ENCODE data around the gene DHRS13.
"Not testable (repeated sequence)": the region's sequence is repeated elsewhere in the genome, so short reads cannot be mapped to it uniquely, and the experiment has no call there.

Gene DHRS13

DNA sequence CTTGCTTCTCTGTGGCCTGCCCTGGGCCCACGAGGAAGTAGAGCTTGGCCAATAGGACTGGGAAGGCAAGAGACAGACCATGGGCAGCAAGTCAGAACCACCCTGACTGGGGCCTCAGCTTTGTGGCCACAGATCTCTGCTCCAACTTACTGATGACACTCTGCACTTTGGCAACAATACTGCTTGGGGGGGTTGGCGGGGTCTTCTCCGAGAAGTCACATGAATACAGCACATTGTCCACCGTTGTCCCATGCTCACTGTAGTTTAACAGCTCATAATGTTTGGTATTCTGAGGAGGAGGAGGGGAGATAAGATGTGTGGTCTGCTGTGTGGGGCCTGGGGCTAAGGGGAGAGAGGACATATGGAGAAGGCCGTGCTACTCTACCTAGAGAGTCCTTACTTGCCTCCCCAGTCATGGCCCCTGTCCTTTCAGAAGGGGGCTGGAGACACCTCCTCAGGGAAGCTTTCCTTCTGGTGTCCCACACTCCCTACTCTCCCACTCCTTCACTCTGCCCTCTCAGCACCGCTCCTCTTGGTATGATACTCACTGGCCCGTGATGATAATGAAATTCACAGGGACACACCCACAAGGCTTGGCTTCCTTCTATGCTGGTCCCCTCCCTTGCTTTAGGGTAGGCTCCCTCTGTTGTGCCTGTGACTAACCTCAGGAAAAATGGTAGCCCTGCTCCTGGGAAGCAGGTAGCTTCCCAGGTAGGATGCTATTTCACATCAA is 4.0 kb upstream of the DHRS13 start:
- in situ Hi-C loops (cut with MboI; ENCODE audit: low sequenced_read_pairs), result no loop called here

DNA sequence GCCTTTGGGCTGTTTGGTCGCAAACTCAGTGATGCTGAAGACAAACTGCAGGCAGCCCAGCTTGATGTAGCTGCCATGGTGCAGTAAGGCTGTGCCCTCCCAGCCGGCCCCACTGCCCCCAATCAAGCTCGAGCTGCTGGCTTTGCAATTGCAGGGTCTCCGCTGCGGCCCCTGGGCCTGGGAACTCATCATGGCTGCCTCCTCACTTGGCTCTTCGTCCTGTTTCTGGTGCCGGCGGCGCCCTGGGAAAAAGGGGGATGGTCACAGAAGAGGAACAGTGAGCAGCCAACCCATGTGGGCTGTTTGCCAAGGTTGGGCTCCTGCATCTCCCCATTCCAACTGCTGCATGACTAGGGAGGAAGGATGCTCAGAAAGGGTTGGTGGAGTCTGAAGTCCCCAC is 3.4 kb upstream of the DHRS13 start:
- in situ Hi-C loops (cut with MboI; ENCODE audit: low sequenced_read_pairs), result no loop called here

GRCh38 chr17:28904800-28905199 is 1.9 kb upstream of the DHRS13 start:
- in situ Hi-C loops (cut with MboI; ENCODE audit: low sequenced_read_pairs), result no loop called here

- in situ Hi-C loops (cut with MboI; ENCODE audit: low sequenced_read_pairs), result not testable (repeated sequence)
These were observed 615 bp upstream of the DHRS13 start for GRCh38 chr17:28903546-28903841.

DNA sequence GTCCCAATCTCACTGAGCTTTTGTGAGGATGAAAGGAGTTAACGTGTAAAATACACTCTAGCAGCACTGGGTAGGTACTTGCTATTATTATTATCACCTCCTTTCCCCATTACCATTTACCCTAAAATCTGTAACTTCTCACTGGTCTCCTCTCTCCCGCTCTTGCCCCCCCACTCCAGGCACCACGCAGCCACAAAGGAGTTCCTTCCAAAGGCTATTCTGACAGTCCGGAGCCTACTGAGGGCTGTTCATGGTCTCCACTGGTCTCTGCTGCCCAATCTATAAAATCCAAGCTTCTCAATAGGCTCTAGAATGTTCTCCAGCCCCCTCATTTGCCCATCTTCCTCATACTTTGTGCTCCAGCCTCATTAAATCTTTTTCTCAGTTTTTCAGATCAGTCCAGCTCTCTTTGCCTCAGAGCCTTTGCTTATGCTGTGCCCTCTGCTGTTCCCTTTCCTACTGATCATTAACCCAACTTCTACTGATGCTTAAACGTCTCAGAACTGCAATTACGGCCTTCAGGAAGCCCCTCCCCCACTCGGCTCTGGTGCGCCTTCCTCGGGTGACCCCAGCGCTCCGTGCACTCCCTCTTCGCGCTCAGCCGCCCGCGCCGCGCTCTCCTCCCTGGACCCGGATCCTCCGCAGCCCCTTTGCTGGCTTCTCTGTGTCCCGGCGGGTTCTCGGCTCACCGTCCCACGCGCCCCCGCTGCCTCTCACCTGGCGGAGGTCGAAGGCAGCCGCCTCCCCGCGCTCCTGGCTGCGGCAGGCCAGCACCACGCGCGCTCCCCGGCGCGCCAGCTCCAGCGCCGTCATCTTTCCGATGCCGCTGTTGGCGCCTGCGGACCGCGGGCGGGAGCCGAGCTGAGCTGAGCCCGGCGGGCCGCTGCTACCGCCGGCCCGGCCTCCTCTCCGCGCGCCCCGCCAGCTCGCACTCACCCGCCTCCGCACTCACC is 737 bp downstream of the DHRS13 start:
- in situ Hi-C loops (cut with MboI; ENCODE audit: low sequenced_read_pairs), result no loop called here

- in situ Hi-C loops (cut with MboI; ENCODE audit: low sequenced_read_pairs), result no loop called here
These were observed 1.7 kb downstream of the DHRS13 start for GRCh38 chr17:28900986-28901726.

DNA sequence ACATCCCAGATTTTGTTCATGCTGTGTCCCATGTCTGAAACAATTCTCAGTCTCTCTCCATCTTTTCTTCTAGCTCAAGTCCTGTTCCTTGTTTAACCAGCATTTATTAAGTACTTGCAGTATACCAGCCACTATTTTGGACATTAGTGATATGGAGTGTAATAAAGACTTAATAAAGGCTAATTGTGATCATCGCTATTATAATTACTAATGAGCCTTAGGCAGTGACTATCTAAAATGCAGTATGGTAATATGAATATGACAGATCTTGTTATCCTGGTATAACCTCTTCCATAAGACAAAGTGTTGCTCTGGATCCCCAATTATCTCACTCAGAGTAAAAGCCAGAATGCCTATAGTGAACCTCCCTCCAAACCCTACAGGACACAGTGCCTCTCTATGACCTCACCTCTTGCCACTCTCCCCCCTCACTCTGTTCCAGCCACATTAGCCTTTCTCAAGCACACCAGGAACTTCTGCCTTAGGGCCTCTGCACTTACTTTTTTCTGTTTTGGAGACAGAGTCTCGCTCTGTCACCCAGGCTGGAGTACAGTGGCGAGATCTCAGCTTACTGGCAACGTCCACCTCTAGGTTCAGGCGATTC is 3.6 kb downstream of the DHRS13 start:
- in situ Hi-C loops (cut with MboI; ENCODE audit: low sequenced_read_pairs), result no loop called here

DNA sequence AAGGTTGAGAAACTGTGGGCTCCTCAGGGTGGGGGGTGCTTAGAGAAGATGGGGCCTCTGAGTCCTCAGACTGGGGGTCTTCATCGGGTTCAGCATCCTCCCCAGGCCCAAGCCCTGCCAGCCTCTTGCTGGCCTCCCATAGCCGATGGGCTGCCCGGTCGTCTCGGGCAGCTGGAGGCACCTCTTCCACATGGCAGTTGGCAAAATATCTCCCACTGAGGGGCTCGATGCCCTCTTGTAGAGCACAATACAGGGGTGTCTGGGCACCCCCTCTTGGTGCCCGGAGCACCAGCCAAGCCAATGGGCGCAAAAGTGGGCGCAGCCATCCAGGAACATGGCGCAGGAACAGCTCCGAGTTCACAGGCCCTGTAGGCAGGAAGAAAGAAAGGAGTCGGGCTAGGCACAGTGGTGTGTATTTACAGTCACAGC is 4.3 kb downstream of the DHRS13 start:
- in situ Hi-C loops (cut with MboI; ENCODE audit: low sequenced_read_pairs), result no loop called here

DNA sequence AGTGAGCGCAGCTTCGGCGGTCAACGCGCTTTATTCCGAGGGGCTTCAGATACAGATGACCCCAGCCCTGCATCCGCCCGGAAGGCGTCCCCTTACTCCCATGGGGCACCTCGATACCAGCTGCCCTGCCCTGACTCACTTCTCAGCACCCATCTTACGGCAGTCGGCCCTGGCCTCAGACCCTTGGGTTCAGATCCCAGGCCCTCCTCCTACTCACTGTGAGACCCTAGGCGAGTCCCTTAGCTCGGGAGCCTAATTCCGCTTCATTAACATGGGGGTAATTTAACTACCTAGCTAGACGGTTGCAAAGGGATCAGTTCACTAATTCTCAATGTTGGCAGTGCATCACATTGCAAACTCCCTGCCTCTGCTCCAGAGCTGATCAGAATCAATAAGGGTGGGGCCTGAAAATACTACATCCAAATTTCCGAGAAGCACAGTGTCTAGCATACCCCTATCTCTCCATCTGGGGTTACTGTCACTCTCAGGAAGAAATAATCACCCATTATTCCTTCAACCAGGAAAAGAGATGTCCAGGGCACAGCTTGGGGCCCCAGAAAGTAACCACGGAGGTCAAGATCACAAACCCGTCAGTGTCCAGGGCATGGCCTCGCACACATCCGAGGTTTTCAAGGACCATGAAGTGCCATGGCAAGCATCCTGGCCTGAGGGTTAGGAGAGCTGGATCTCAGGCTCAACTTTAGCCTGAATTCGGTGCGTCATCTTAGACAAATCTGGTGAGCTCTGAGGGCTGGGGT is 4.9 kb downstream of the DHRS13 start:
- in situ Hi-C loops (cut with MboI; ENCODE audit: low sequenced_read_pairs), result no loop called here

DNA sequence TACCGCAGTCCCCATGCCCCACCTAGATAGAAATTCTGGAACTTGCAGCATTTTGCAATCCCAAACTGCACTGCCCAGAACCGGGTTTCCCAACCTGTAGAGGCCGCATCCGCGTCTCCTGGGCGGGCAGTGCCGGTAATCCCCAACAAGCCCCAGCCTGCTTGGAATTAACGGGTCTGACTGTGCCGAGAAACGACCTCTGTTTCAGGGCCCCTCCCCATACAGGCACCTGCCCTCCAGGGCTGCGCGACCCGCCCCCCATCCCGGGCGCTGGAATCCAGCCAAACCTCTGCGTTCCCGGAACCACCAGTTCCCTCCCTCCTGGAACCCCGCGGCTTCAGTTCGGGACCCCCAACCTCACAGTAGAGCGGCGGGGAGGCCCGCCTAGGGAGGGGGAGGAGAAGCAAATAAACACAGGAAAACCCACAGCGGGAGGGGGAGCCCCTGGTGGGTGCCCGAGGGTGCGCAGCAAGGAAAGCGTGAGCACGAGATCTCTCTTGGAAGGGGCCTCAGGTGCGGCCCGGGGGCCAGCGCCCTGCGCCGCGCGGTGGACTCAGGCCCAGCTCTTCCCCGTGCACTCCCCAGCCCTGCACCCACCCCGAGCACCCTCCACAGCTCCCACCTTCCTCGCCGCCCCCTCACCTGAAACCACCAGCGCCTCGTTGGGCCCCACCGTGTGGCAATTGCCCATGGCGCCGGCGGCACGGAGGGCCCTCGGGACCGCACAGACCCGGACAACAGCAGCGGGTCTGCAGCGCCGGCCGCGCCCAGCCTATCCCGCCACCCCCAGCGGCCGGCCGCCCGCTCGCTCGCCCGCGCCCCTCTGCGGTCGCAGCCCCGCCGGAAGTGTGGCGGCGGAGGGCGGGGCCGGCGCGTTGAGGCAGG is 5.8 kb downstream of the DHRS13 start, which contains the start of gene FLOT2:
Gene FLOT2 (minus strand): TSS at position 850 of the 885 bp plus-strand sequence. CDS start 159 bp downstream, at position 691.
- in situ Hi-C loops (cut with MboI; ENCODE audit: low sequenced_read_pairs), result no loop called here

DNA sequence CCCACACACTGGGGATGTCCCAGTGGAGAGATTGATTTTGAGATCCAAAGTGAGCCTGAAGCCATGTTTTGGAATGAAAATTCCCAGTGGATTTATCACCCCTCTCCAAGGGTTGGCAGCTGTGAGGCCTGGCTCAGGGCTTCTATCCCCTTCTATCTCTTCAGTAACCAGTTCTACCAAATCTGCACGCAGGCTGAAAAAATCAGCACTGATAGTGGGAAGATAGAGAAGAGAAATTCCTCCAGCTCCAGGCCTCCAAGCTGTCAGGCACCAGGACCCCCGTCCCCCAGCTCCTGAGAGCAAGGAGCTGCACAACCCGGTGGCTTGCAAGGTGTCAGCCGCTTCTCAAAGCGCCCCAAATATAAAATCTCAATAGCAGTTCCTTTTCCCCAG is 6.4 kb downstream of the DHRS13 start:
- in situ Hi-C loops (cut with MboI; ENCODE audit: low sequenced_read_pairs), result no loop called here

- in situ Hi-C loops (cut with MboI; ENCODE audit: low sequenced_read_pairs), result no loop called here
These were observed 7.0 kb downstream of the DHRS13 start for GRCh38 chr17:28895794-28896447.

- in situ Hi-C loops (cut with MboI; ENCODE audit: low sequenced_read_pairs), result not testable (repeated sequence)
These were observed 9.4 kb downstream of the DHRS13 start for GRCh38 chr17:28893248-28894183.

DNA sequence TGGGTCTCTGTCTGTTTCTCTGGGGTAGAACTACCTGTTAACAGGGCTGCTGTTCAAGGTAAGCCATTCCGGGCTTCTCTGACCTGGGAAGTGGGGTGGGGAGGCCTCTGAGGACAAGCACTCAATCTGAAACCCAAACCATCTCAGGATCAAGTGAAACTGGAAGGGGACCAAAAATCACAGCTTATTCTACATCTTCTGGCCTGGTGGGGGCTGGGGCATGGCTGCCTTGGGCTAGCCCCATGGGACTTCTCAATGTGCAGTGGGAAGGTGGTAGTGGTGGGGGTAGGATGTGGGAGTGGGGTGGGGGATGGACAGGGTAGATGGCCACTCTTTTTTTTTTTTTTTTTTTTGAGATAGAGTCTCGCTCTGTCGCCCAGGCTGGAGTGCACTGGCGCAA is 10.9 kb downstream of the DHRS13 start:
- in situ Hi-C loops (cut with MboI; ENCODE audit: low sequenced_read_pairs), result no loop called here

- in situ Hi-C loops (cut with MboI; ENCODE audit: low sequenced_read_pairs), result no loop called here
These were observed 11.7 kb downstream of the DHRS13 start for GRCh38 chr17:28891201-28891600.

GRCh38 chr17:28889996-28890395 is 12.9 kb downstream of the DHRS13 start:
- in situ Hi-C loops (cut with MboI; ENCODE audit: low sequenced_read_pairs), result no loop called here

DNA sequence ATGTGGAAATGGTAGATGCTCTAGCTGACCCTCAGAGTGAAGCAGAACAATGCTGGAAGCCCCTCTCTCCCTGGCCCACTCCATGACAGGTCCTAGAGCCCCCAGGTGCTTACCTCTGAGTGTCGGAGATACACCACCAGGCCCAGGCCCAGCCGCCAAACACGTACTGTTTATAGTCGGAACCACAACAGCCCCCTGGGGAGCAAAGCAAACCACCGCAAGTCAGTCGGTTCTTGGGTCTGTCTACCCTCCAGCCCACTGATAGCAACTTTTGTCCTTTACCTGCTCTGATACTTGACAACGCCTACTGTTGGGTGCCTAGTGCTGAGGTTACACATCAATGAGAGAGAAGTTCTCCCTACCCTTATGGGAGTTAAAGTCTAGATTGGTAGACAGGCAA is 14.0 kb downstream of the DHRS13 start:
- in situ Hi-C loops (cut with MboI; ENCODE audit: low sequenced_read_pairs), result no loop called here

All from HL-60/S4 treated with phorbol 12-myristate 13-acetate at 8.2 ng/mL for 4 days and 3 days (cell line).